ENCODE results near the gene GTF2A1L. TPM values are rescaled to one million over a fixed set of nuclear protein-coding genes. Genes with fewer than 3 reads are reported as not detected.
"Not testable (repeated sequence)": the region's sequence is repeated elsewhere in the genome, so short reads cannot be mapped to it uniquely, and the experiment has no call there.

GTF2A1L gene
- polyA plus RNA-seq, 2 of the 4 experiments (the other 2 are of a cell fraction): not detected

- ChIA-PET POLR2A (no interaction called here), CTCF (interaction anchor here (0.6 kb wide), 1 partner anchor 75 kb away, joined by 3 read pairs; no protein-coding TSS in a partner anchor)
- no peaks in the 10 kb centered on the region for H3K9me3 ChIP-seq
- FAIRE-seq (no peak), DNase-seq (ENCODE audit: low read depth in 1 of 2, low spot score in 1 of 2) (no peak), ATAC-seq (no peak)
- TF ChIP-seq ZFP36 (IDR thresholded peaks at IDR 0.05; ENCODE audit: borderline replicate concordance, partially characterized antibody): no peak
- no peak for TF ChIP-seq RFX5 (IDR thresholded peaks at IDR 0.05)
- TF ChIP-seq TFCP2L1 (CRISPR knock-in tag; IDR thresholded peaks at IDR 0.05): no peak
- TF ChIP-seq SMC3 (IDR thresholded peaks at IDR 0.05): no peak
- no peak for TF ChIP-seq FOXS1 (CRISPR knock-in tag; IDR thresholded peaks at IDR 0.05)
- no peak for TF ChIP-seq RNF2 (IDR thresholded peaks at IDR 0.05; ENCODE audit: borderline replicate concordance, low read depth)
- TF ChIP-seq MYC (IDR thresholded peaks at IDR 0.05; ENCODE audit: borderline replicate concordance, low read length): no peak
- TF ChIP-seq POLR2AphosphoS2 (conservative IDR thresholded peaks at IDR 0.05; ENCODE audit: low read length): no peak
- no peak for TF ChIP-seq KDM1A (IDR thresholded peaks at IDR 0.05; ENCODE audit: low read depth)
- no peak for TF ChIP-seq KDM5A (IDR thresholded peaks at IDR 0.05)
- TF ChIP-seq HOXB13 (CRISPR knock-in tag; IDR thresholded peaks at IDR 0.05; ENCODE audit: low read depth): no peak
- TF ChIP-seq CEBPB (IDR thresholded peaks at IDR 0.05): no peak
- no peak for TF ChIP-seq POLR2A (IDR thresholded peaks at IDR 0.05; ENCODE audit: low read length)
- H3K4me2 ChIP-seq: no peak overlapping the region
- no peaks in the 10 kb centered on the region for H3K4me1 ChIP-seq
- no peak overlapping the region for H3K27ac ChIP-seq
- no peak overlapping the region for H3K4me3 ChIP-seq
- WGBS (ENCODE audit: missing lambda C conversion rate): 13% methylated on average over 2 of the region's 2 CpGs
Observed at GRCh38 chr2:48699348-48699930, 81.8 kb downstream of the GTF2A1L start.

- H3K4me2 ChIP-seq; DNase-seq (ENCODE audit: low read depth in 1 of 2, low spot score in 1 of 2); POLR2A ChIA-PET; H3K4me3 ChIP-seq; CTCF ChIA-PET; ATAC-seq; H3K4me1 ChIP-seq; FAIRE-seq; H3K27ac ChIP-seq; H3K9me3 ChIP-seq: not testable (repeated sequence)
- 55% methylated on average over 6 of the region's 6 CpGs for WGBS (ENCODE audit: missing lambda C conversion rate)
Observed at GRCh38 chr2:48703621-48704020, 86.0 kb downstream of the GTF2A1L start.

- WGBS (ENCODE audit: missing lambda C conversion rate): 5% methylated on average over 6 of the region's 6 CpGs
- Histone ChIP-seq H3K27ac (no peak overlapping the region), H3K4me1 (no peaks in the 10 kb centered on the region), H3K4me2 (no peak overlapping the region), H3K9me3 (no peaks in the 10 kb centered on the region), H3K4me3 (no peak overlapping the region)
- FAIRE-seq (no peak), ATAC-seq (peak in 1 of 2 experiments; percentile 22; a peak in 1 of 6 replicates), DNase-seq (ENCODE audit: low read depth in 1 of 2, low spot score in 1 of 2) (no peak)
- CTCF ChIA-PET: no interaction called here
- TF ChIP-seq HES2 (IDR thresholded peaks at IDR 0.05) (no peak), E2F6 (IDR thresholded peaks at IDR 0.05; ENCODE audit: borderline replicate concordance, low read depth) (no peak), POLR2AphosphoS2 (conservative IDR thresholded peaks at IDR 0.05; ENCODE audit: low read length) (no peak), PBX3 (IDR thresholded peaks at IDR 0.05) (no peak), KDM1A (IDR thresholded peaks at IDR 0.05; ENCODE audit: low read depth) (no peak)
- POLR2A ChIA-PET: no interaction called here
Observed at GRCh38 chr2:48707466-48707865, 89.8 kb downstream of the GTF2A1L start.

GRCh38 chr2:48709096-48710034, 91.7 kb downstream of the GTF2A1L start:
- no peak overlapping the region for H3K4me3 ChIP-seq
- H3K4me1 ChIP-seq: no peaks in the 10 kb centered on the region
- H3K27ac ChIP-seq: no peak overlapping the region
- ChIA-PET CTCF (interaction anchor here (0.7 to 1.3 kb wide), 4 partner anchors 8 to 14 kb away, joined by 3 read pairs; no protein-coding TSS in a partner anchor), POLR2A (no interaction called here)
- ATAC-seq (no peak), FAIRE-seq (no peak), DNase-seq (ENCODE audit: low read depth in 1 of 2, low spot score in 1 of 2) (no peak)
- 9% methylated on average over 7 of the region's 7 CpGs for WGBS (ENCODE audit: missing lambda C conversion rate)
- H3K4me2 ChIP-seq: no peak overlapping the region
- no peaks in the 10 kb centered on the region for H3K9me3 ChIP-seq
- no peak for TF ChIP-seq ZFP36 (IDR thresholded peaks at IDR 0.05; ENCODE audit: borderline replicate concordance, partially characterized antibody)
- TF ChIP-seq CBX8 (IDR thresholded peaks at IDR 0.05): no peak
- TF ChIP-seq E2F6 (IDR thresholded peaks at IDR 0.05; ENCODE audit: borderline replicate concordance, low read depth): no peak
- TF ChIP-seq CTCF (IDR thresholded peaks at IDR 0.05): no peak
- TF ChIP-seq SMC3 (IDR thresholded peaks at IDR 0.05): no peak
- TF ChIP-seq TFCP2L1 (CRISPR knock-in tag; IDR thresholded peaks at IDR 0.05): no peak
- no peak for TF ChIP-seq ELK1 (IDR thresholded peaks at IDR 0.05; ENCODE audit: low read depth, low read length)
- TF ChIP-seq JUNB (IDR thresholded peaks at IDR 0.05): no peak
- no peak for TF ChIP-seq POLR2AphosphoS2 (conservative IDR thresholded peaks at IDR 0.05; ENCODE audit: low read length)
- no peak for TF ChIP-seq MAFK (IDR thresholded peaks at IDR 0.05; ENCODE audit: partially characterized antibody)
- no peak for TF ChIP-seq NR3C1 (IDR thresholded peaks at IDR 0.05)
- no peak for TF ChIP-seq TP53 (CRISPR knock-in tag; IDR thresholded peaks at IDR 0.05)
